GM23338 (cell line): ENCODE measurements around the gene TMEM107. TPM values are rescaled to one million over a fixed set of nuclear protein-coding genes. Genes with fewer than 3 reads are reported as not detected.

Source experiments
- ATAC-seq: fragments of 200-7000 bp; cut with Tn5 transposase; 3 replicates; pipeline ENCODE4 v1.9.1; 2020
- DNase-seq: peaks from one replicate; pipeline ENCODE4 v3.0.0-alpha.2; 2015; ENCODE audit warnings: low spot score
- H2AFZ ChIP-seq: fragments of 200-600 bp; sonication (generic); 2 replicates; pipeline ENCODE4 v1.8.0; 2016; ENCODE audit warnings: antibody characterized with exemption, mild to moderate bottlenecking, moderate library complexity
- H3F3A ChIP-seq: fragments of 200-600 bp; sonication (generic); replicated peaks from 2 replicates; pipeline ENCODE4 v1.8.0; 2017; ENCODE audit warnings: antibody characterized with exemption, mixed run types, low read depth
- H3K27ac ChIP-seq: fragments of 200-600 bp; sonication (generic); 2 replicates; pipeline ENCODE4 v1.6.1; 2016; ENCODE audit warnings: low read depth
- H3K27me3 ChIP-seq: fragments of 200-600 bp; sonication (generic); 2 replicates; pipeline ENCODE4 v1.8.0; 2016; ENCODE audit warnings: mild to moderate bottlenecking, mixed run types, moderate library complexity; ENCODE audit not compliant: insufficient read depth
- H3K36me3 ChIP-seq: fragments of 200-600 bp; sonication (generic); 2 replicates; pipeline ENCODE4 v1.8.0; 2016; ENCODE audit warnings: mild to moderate bottlenecking; ENCODE audit not compliant: insufficient read depth
- H3K4me1 ChIP-seq: fragments of 200-600 bp; sonication (generic); 2 replicates; pipeline ENCODE4 v1.8.0; 2016; ENCODE audit warnings: mild to moderate bottlenecking, moderate library complexity; ENCODE audit not compliant: insufficient read depth
- H3K4me2 ChIP-seq: fragments of 200-600 bp; sonication (generic); 2 replicates; pipeline ENCODE4 v1.7.1; 2017; ENCODE audit warnings: mixed run types
- H3K4me3 ChIP-seq: fragments of 200-600 bp; sonication (generic); 2 replicates; pipeline ENCODE4 v1.6.1; 2016; ENCODE audit warnings: mixed run types
- H3K79me2 ChIP-seq: fragments of 200-600 bp; sonication (generic); replicated peaks from 2 replicates; pipeline ENCODE4 v1.8.0; 2017; ENCODE audit warnings: mild to moderate bottlenecking; ENCODE audit not compliant: insufficient read depth
- H3K9me2 ChIP-seq: fragments of 200-600 bp; sonication (generic); 2 replicates; pipeline ENCODE4 v1.8.0; 2017; ENCODE audit not compliant: insufficient read depth
- H4K20me1 ChIP-seq: fragments of 200-600 bp; sonication (generic); replicated peaks from 2 replicates; pipeline ENCODE4 v1.8.0; 2017; ENCODE audit warnings: mild to moderate bottlenecking; ENCODE audit not compliant: insufficient read depth
- H3K27ac Mint-ChIP-seq: 2 replicates; pipeline ENCODE4 v1.8.0; 2020; ENCODE audit warnings: inconsistent platforms, mild to moderate bottlenecking, moderate library complexity, mixed read lengths
- H3K27me3 Mint-ChIP-seq: 3 replicates; pipeline ENCODE4 v1.8.0; 2022; ENCODE audit warnings: low read depth, mild to moderate bottlenecking, moderate library complexity, mixed read lengths, inconsistent platforms; ENCODE audit not compliant: insufficient read depth, poor library complexity
- H3K36me3 Mint-ChIP-seq: 3 replicates; pipeline ENCODE4 v1.8.0; 2021; ENCODE audit warnings: low read depth, mild to moderate bottlenecking, inconsistent platforms, moderate library complexity, mixed read lengths
- H3K4me1 Mint-ChIP-seq: 3 replicates; pipeline ENCODE4 v1.8.0; 2020; ENCODE audit warnings: mild to moderate bottlenecking, inconsistent platforms, mixed read lengths
- H3K4me3 Mint-ChIP-seq: 3 replicates; pipeline ENCODE4 v1.8.0; 2021; ENCODE audit warnings: moderate library complexity, mild to moderate bottlenecking, inconsistent platforms, mixed read lengths
- H3K9me3 Mint-ChIP-seq: 3 replicates; pipeline ENCODE4 v1.8.0; 2020; ENCODE audit warnings: moderate library complexity, mild to moderate bottlenecking, inconsistent platforms, mixed read lengths
- CREB1 ChIP-seq: fragments of 250-450 bp; sonication (Bioruptor Pico); IDR thresholded peaks from 2 replicates; pipeline ENCODE4 v1.5.0; 2020; ENCODE audit warnings: low read depth, mild to moderate bottlenecking, moderate library complexity
- CTCF ChIP-seq, 2 experiments: fragments of 200-600 bp in 1 of 2; sonication (generic) in 1 of 2; conservative IDR thresholded peaks; 2 replicates each; pipeline versions ENCODE4 v1.5.1 to v1.6.1; 2016 to 2017; ENCODE audit warnings: antibody characterized with exemption in 2 of 2, low read depth in 2 of 2, mild to moderate bottlenecking in 2 of 2, moderate library complexity in 1 of 2
- ETS1 ChIP-seq: IDR thresholded peaks from 2 replicates; pipeline ENCODE4 v1.6.1; 2016; ENCODE audit warnings: antibody characterized with exemption
- EZH2 ChIP-seq: fragments of 200-600 bp; sonication (generic); IDR thresholded peaks from one replicate; pipeline ENCODE4 v1.8.0; 2017; ENCODE audit warnings: antibody characterized with exemption, mild to moderate bottlenecking, low read depth; ENCODE audit not compliant: unreplicated experiment
- EZH2phosphoT487 ChIP-seq: fragments of 200-600 bp; sonication (generic); IDR thresholded peaks from one replicate; pipeline ENCODE4 v1.8.1; 2018; ENCODE audit warnings: antibody characterized with exemption; ENCODE audit not compliant: unreplicated experiment
- JUNB ChIP-seq: IDR thresholded peaks from one replicate; pipeline ENCODE4 v1.6.1; 2016; ENCODE audit warnings: antibody characterized with exemption; ENCODE audit not compliant: unreplicated experiment
- NANOG ChIP-seq: IDR thresholded peaks from 2 replicates; pipeline ENCODE4 v1.6.1; 2016; ENCODE audit warnings: antibody characterized with exemption, borderline replicate concordance
- POLR2AphosphoS5 ChIP-seq: IDR thresholded peaks from 2 replicates; pipeline ENCODE4 v1.6.1; 2016; ENCODE audit warnings: antibody characterized with exemption, low read depth
- REST ChIP-seq: IDR thresholded peaks from one replicate; pipeline ENCODE4 v1.6.1; 2018; ENCODE audit warnings: antibody characterized with exemption; ENCODE audit not compliant: unreplicated experiment
- STAT1 ChIP-seq: IDR thresholded peaks from one replicate; pipeline ENCODE4 v1.6.1; 2016; ENCODE audit warnings: antibody characterized with exemption; ENCODE audit not compliant: unreplicated experiment
- ZNF114 ChIP-seq: fragments of 250-450 bp; sonication (Bioruptor Pico); IDR thresholded peaks from 2 replicates; pipeline ENCODE4 v1.5.0; 2020; ENCODE audit warnings: mild to moderate bottlenecking, moderate library complexity
- ZNF331 ChIP-seq: fragments of 250-450 bp; sonication (Bioruptor Pico); IDR thresholded peaks from 2 replicates; pipeline ENCODE4 v1.5.0; 2020; ENCODE audit warnings: low read depth, mild to moderate bottlenecking, moderate library complexity
- ZNF462 ChIP-seq: fragments of 250-450 bp; sonication (Bioruptor Pico); IDR thresholded peaks from 2 replicates; pipeline ENCODE4 v1.5.0; 2020; ENCODE audit warnings: mild to moderate bottlenecking, moderate library complexity
- polyA plus RNA-seq: library from polyadenylated mRNA; unstranded; fragments of >200 nt; fragmentation: Nextera tagmentation; extraction: Ambion mirVana; gene quantifications from 2 replicates; pipeline ENCODE4 v1.2.1, GENCODE V29; 2016
- total RNA-seq: library from RNA; depleted of rRNA; stranded (reverse); fragments of >200 nt; shearing (Covaris generic); gene quantifications from 2 replicates; pipeline ENCODE4 v1.2.3, GENCODE V29; 2014

Gene TMEM107
- total and polyA plus RNA-seq, 2 experiments from 2014 or later: 10.8 to 20.4 TPM

GRCh38 chr17:8147141-8147804 is 28.9 kb downstream of the TMEM107 start:
- Histone ChIP-seq H3K4me3 (no peak overlapping the region), H3K36me3 (no peaks in the 10 kb centered on the region; the same call in 1 of the 2 replicates)

More at GRCh38 chr17:8147141-8147804, 28.9 kb downstream of the TMEM107 start:
- ATAC-seq (no peak), DNase-seq (no peak)
- Histone ChIP-seq H2AFZ (no peak overlapping the region), H3K4me1 (no peaks in the 10 kb centered on the region), H3K27ac (no peak overlapping the region), H3K9me2 (no peaks in the 10 kb centered on the region), H3K4me2 (no peak overlapping the region), H3F3A (peaks cover 14% of the 10 kb centered on the region; the same call in 1 of the 2 replicates), H3K27me3 (no peaks in the 10 kb centered on the region), H3K79me2 (peaks cover 4% of the 10 kb centered on the region; the same call in 1 of the 2 replicates), H4K20me1 (no peaks in the 10 kb centered on the region; the same call in 1 of the 2 replicates)
- H3K4me3 Mint-ChIP-seq: no peak overlapping the region
- H3K9me3 Mint-ChIP-seq: no peaks in the 10 kb centered on the region
- H3K36me3 Mint-ChIP-seq: peaks cover 40% of the 10 kb centered on the region
- H3K4me1 Mint-ChIP-seq: no peaks in the 10 kb centered on the region; the same call in 2 of the 3 replicates
- H3K27me3 Mint-ChIP-seq: peaks cover 7% of the 10 kb centered on the region
- TF ChIP-seq CTCF (conservative IDR thresholded peaks at IDR 0.05; ENCODE audit: low read depth in 2 of 2): no peak
- no peak for TF ChIP-seq EZH2phosphoT487
- TF ChIP-seq ZNF462 (CRISPR knock-in tag): no peak
- TF ChIP-seq EZH2: no peak
- TF ChIP-seq STAT1: no peak
- no peak for TF ChIP-seq ETS1
- no peak for TF ChIP-seq NANOG
- no peak for TF ChIP-seq ZNF114 (CRISPR knock-in tag)
- no peak for TF ChIP-seq ZNF331 (CRISPR knock-in tag)
- TF ChIP-seq POLR2AphosphoS5: no peak
- no peak for TF ChIP-seq JUNB
- no peak for TF ChIP-seq REST
- TF ChIP-seq CREB1: no peak
- H3K27ac Mint-ChIP-seq: no peak overlapping the region
